Measurements from ENCODE around the gene LTO1. TPM values are rescaled to one million over a fixed set of nuclear protein-coding genes. Genes with fewer than 3 reads are reported as not detected.

The LTO1 gene, protein sequence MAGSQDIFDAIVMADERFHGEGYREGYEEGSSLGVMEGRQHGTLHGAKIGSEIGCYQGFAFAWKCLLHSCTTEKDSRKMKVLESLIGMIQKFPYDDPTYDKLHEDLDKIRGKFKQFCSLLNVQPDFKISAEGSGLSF
- total RNA-seq: 25.5 TPM

GRCh38 chr11:69674886-69675714, at the start of gene LTO1:
Gene LTO1, minus strand, starts transcription at chr11:69675353. Its CDS starts 114 bp downstream, at chr11:69675239.

DNA sequence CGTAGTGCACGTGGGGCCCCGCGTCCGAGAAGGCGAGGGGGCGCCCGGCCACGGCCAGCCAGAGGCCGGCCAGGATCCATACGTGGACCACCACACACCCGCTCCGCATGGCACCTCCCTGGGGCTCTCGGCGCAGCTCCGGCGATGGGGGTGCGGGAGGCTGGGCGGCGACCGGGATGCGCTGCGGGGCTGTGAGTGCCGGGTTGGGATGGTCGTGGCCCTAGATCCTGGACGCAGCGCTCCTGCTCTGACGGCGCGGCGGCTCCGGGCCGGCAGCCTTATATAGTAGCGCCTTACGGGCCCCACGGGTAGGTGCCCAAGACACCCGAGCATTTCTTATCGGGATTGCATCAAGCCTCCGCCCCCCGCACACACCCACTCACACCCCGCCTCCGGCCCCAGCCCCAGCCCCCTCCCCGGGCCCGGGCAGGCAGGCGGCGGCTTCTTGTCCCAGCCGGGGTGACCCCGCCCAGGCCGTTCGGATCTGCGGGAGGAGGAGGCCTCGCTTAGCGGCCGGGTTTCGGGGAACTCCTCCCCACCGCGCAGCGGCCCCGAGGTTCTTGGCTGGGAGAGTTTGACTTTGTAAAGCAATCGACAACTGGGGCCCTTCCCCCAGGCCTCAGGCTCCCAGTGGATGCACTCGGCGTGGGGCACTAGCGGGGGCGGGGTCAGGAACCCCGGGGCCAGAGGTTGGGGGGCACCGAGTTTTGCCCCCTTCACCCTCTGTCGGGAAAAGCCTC, 28.8 kb upstream of the LTO1 start, which contains the start of gene FGF19:
TSS of gene FGF19 (minus strand) at position 255 of the 740 bp plus-strand sequence. CDS start at position 109, 146 bp downstream.

DNA sequence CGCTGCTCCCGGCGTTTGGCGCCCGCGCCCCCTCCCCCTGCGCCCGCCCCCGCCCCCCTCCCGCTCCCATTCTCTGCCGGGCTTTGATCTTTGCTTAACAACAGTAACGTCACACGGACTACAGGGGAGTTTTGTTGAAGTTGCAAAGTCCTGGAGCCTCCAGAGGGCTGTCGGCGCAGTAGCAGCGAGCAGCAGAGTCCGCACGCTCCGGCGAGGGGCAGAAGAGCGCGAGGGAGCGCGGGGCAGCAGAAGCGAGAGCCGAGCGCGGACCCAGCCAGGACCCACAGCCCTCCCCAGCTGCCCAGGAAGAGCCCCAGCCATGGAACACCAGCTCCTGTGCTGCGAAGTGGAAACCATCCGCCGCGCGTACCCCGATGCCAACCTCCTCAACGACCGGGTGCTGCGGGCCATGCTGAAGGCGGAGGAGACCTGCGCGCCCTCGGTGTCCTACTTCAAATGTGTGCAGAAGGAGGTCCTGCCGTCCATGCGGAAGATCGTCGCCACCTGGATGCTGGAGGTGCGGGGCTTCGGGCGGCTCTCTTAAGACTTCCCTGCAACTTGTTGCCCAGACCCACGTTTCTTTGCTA, 34.1 kb downstream of the LTO1 start, which contains the start of gene CCND1:
TSS of gene CCND1 (plus strand) at position 162 of the 587 bp plus-strand sequence. CDS start at position 320, 158 bp downstream.

Other genes starting within 250 kb of the LTO1 start
- gene LINC01488, start 193.7 kb downstream of the LTO1 start, total RNA-seq: 0.38 TPM
- gene CCND1, start 34.2 kb downstream of the LTO1 start, total RNA-seq: 270 TPM
- gene FGF19, start 28.7 kb upstream of the LTO1 start, total RNA-seq: 1.2 TPM
- not detected for gene FGF4, start 100.0 kb upstream of the LTO1 start, total RNA-seq
- not detected for gene FGF3, start 144.1 kb upstream of the LTO1 start, total RNA-seq

All from camera-type eye (tissue), 1 donor.